Fibroblast of mammary gland (primary cell): Measurements from ENCODE around the gene MGAT5.

Experiments used
- DNase-seq: peaks from one replicate; pipeline ENCODE4 v3.0.0-alpha.2; 2010; ENCODE audit warnings: low read depth
- H3K4me3 ChIP-seq: 2 replicates; pipeline ENCODE4 v1.5.1; 2011; ENCODE audit warnings: low read depth, mild to moderate bottlenecking, low read length, moderate library complexity; ENCODE audit not compliant: control insufficient read depth
- CTCF ChIP-seq: conservative IDR thresholded peaks from 2 replicates; pipeline ENCODE4 v1.5.1; 2011; ENCODE audit warnings: low read depth, low read length, inconsistent platforms; ENCODE audit not compliant: control insufficient read depth, insufficient read depth

The MGAT5 gene

GRCh38 chr2:134441153-134441863 lies 187.4 kb downstream of the MGAT5 start:
- no peak overlapping the region for H3K4me3 ChIP-seq
- no peak for TF ChIP-seq CTCF
- no peak for DNase-seq

- H3K4me3 ChIP-seq = no peak overlapping the region
- no peak for TF ChIP-seq CTCF
- DNase-seq = no peak
Measured at GRCh38 chr2:134443814-134444480, 190.1 kb downstream of the MGAT5 start.

- TF ChIP-seq CTCF = no peak
- no peak overlapping the region for H3K4me3 ChIP-seq
Measured at GRCh38 chr2:134445116-134445515, 191.2 kb downstream of the MGAT5 start.

GRCh38 chr2:134445985-134446382 lies 192.1 kb downstream of the MGAT5 start:
- H3K4me3 ChIP-seq = no peak overlapping the region
- DNase-seq = no peak
- no peak for TF ChIP-seq CTCF

More at GRCh38 chr2:134445116-134445515, 191.2 kb downstream of the MGAT5 start:
- no peak for DNase-seq

GRCh38 chr2:134446383-134447017 lies 192.6 kb downstream of the MGAT5 start:
- H3K4me3 ChIP-seq = no peak overlapping the region
- DNase-seq = peak; percentile 45
- no peak for TF ChIP-seq CTCF

GRCh38 chr2:134447669-134448068 lies 193.8 kb downstream of the MGAT5 start:
- DNase-seq = no peak
- no peak for TF ChIP-seq CTCF
- no peak overlapping the region for H3K4me3 ChIP-seq
